Stomach (tissue), 9 donors: ENCODE results near the gene JAG1. TPM values are rescaled to one million over a fixed set of nuclear protein-coding genes. Genes with fewer than 3 reads are reported as not detected.

Source experiments
- DNase-seq, 2 donors: peaks; one replicate each; pipeline versions ENCODE4 v3.0.0 to v3.0.0-alpha.2; 2013 to 2019
- H3K27ac ChIP-seq, 5 donors: fragments of 200-600 bp in 4 of 5; sonication (generic) in 4 of 5; one replicate each; pipeline ENCODE4 v1.5.1; 2013 to 2019; ENCODE audit warnings: mild to moderate bottlenecking in 1 of 5, moderate library complexity in 1 of 5
- H3K27me3 ChIP-seq, 3 donors: fragments of 200-600 bp; sonication (generic); one replicate each; pipeline ENCODE4 v1.5.1; 2017 to 2019; ENCODE audit warnings: mixed run types in 1 of 3
- H3K36me3 ChIP-seq, 4 donors: fragments of 200-600 bp; sonication (generic); 1 replicate in 3 of 4; 2 replicates in 1 of 4; pipeline ENCODE4 v1.5.1; 2016 to 2019
- H3K4me1 ChIP-seq, 4 donors: fragments of 200-600 bp; sonication (generic); one replicate each; pipeline ENCODE4 v1.5.1; 2016 to 2019
- H3K4me3 ChIP-seq, 4 donors: fragments of 200-600 bp; sonication (generic) in 3 of 4; one replicate each; pipeline ENCODE4 v1.5.1; 2016 to 2019; ENCODE audit warnings: mild to moderate bottlenecking in 1 of 4
- H3K9me3 ChIP-seq, 4 donors: fragments of 200-600 bp; sonication (generic); one replicate each; pipeline ENCODE4 v1.5.1; 2016 to 2019
- EP300 ChIP-seq: sonication (generic); formaldehyde crosslinking; IDR thresholded peaks from one replicate; pipeline ENCODE4 v1.6.1; 2017; ENCODE audit warnings: antibody characterized with exemption
- POLR2A ChIP-seq, 4 donors: fragments of 450-650 bp; IDR thresholded peaks; one replicate each; pipeline ENCODE4 v1.6.1; 2016; ENCODE audit warnings: antibody characterized with exemption in 4 of 4, control low read depth in 2 of 4, mild to moderate bottlenecking in 1 of 4, moderate library complexity in 1 of 4
- POLR2AphosphoS5 ChIP-seq, 3 donors: sonication (generic); formaldehyde crosslinking; IDR thresholded peaks; one replicate each; pipeline ENCODE4 v1.6.1; 2016; ENCODE audit warnings: antibody characterized with exemption in 3 of 3
- WGBS, 5 donors: extraction: QIAGEN DNeasy Blood & Tissue Kit in 3 of 5; methylation state at CpG; one replicate each; pipeline versions ENCODE4 v1.1.5 to v1.1.7; 2013 to 2018; 5-methylcytosine and 5-hydroxymethylcytosine counted together
- intact Hi-C: fragments of 100-400 bp; cut with DNase I; formaldehyde crosslinking; loops from one replicate; pipeline ENCODE4 v1.15.1; 2023; ENCODE audit warnings: low total_unique reads
- polyA plus RNA-seq, 3 donors: library from polyadenylated mRNA; stranded (reverse); fragments of 200-250 nt; gene quantifications; one replicate each; pipeline ENCODE4 v1.2.3, GENCODE V29; 2013
- total RNA-seq, 5 donors: library from RNA; depleted of rRNA; stranded (reverse); fragments of >200 nt; gene quantifications; one replicate each; pipeline versions ENCODE4 v1.1.0 to v1.2.3, GENCODE V29; 2014 to 2016
- TF ChIP-seq, protein P1 (sequence below), 7 experiments: fragments of 450-650 bp in 4 of 7; fragments of 200-600 bp in 3 of 7; sonication (generic) in 3 of 7; IDR thresholded peaks; one replicate each; pipeline ENCODE4 v1.5.1; 2016 to 2019; ENCODE audit warnings: antibody characterized with exemption in 7 of 7, control low read depth in 2 of 7, mild to moderate bottlenecking in 1 of 7
- donor health status: healthy with polysubstance abuse.
- donor health status: Bipolar disorder and iron deficiency.
- donor health status: healthy.

Gene JAG1
- total and polyA plus RNA-seq, 8 donors: 5.2 to 133 (median 62.2) TPM

DNA sequence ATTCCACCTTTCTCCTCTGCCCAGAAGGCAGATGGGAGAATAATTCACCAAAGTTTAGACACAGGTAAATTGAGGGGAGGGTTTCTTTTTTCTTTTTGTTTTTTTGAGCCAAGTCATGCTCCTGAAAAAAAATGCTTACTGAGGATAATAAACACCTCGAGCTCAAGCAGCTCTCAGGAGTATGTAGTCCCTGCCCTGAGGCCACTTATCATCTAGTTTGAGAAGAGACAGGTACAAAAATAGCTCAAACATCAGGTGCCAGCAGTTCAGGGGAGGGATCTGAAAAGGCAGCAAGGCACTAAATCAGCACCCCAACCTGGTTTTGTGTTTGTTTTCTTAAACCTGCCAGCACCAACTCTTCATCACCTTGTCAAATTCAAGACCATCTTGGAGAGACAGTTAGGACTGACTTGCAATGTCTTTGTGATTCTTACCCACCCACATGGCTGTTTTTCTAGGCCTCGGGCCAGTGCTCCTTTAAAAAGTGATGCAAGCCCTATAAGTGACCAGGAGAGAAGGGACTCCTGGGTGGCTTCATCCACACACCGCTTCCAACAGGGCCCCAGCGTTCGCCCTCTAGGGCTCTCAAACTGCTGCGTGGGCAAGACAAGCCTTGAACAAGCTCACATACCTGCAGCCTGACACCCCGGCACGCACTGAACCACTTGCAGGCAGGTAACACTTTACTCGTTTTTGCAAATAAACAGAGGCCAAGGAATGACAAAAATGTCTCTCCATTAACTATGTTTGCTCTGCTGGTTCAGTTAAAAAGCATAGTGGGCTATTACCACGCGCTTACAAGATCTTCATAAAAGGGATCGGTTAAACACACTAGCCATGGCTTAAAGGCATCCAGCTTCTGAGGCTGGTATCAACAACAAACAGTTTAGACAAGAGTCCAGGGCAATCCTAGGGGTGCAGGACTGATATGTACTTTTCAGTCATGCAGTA is 13.9 kb downstream of the JAG1 start:
- H3K27me3 ChIP-seq: no peaks in the 10 kb centered on the region
- WGBS, 5 donors: 65 to 80% (median 72%) methylated on average over 12 of the region's 12 CpGs
- H3K4me1 ChIP-seq: peaks cover 38 to 90% (median 63%) of the 10 kb centered on the region in 4 donors
- no peak for DNase-seq
- H3K9me3 ChIP-seq: no peaks in the 10 kb centered on the region
- TF ChIP-seq EP300: no peak
- no peak for TF ChIP-seq POLR2AphosphoS5 (IDR thresholded peaks at IDR 0.05)
- TF ChIP-seq, protein P1, sequence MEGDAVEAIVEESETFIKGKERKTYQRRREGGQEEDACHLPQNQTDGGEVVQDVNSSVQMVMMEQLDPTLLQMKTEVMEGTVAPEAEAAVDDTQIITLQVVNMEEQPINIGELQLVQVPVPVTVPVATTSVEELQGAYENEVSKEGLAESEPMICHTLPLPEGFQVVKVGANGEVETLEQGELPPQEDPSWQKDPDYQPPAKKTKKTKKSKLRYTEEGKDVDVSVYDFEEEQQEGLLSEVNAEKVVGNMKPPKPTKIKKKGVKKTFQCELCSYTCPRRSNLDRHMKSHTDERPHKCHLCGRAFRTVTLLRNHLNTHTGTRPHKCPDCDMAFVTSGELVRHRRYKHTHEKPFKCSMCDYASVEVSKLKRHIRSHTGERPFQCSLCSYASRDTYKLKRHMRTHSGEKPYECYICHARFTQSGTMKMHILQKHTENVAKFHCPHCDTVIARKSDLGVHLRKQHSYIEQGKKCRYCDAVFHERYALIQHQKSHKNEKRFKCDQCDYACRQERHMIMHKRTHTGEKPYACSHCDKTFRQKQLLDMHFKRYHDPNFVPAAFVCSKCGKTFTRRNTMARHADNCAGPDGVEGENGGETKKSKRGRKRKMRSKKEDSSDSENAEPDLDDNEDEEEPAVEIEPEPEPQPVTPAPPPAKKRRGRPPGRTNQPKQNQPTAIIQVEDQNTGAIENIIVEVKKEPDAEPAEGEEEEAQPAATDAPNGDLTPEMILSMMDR (IDR thresholded peaks at IDR 0.05): no peak
- no peak for TF ChIP-seq POLR2A (IDR thresholded peaks at IDR 0.05)
- H3K27ac ChIP-seq: peak overlapping the region in 4 of 5 donors; percentile 49 to 67 (median 61)
- intact Hi-C loops: no loop called here
- no peak overlapping the region for H3K4me3 ChIP-seq
- H3K36me3 ChIP-seq: peaks cover 58 to 94% (median 81%) of the 10 kb centered on the region in 4 donors

DNA sequence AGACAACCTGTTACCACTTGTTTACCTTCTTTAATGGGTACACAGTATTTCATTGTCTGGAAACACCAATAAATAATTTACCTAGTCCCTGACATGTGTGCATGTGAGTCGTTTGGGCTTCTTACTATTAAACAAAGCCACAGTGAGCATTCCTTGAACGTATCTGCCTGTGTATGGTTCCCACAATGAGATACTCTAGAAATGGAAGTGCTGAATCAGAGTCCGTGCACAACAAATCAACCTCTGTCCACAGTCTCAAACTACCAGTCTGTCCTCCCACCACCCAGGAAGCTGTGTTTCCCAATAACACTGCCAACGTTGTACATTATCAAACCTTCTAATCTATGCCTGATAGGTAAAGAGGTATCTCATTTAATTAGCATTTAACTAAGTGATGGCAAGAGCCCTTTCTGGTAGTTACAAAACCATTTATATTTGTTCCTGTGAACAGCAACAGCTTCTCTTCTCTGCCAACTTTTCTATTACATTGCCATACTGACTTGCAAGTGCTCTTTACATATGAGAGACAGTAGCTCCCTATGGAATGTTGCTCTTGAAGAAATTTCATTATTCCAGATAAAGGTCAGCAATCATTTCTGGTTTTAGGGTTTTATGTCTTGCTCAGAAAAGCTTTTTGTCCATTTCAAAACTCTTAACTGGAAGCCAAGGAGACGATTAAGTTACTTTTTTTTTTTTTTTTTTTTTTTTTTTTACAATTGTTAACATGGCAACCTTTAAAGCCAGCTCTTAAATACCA is 14.7 kb downstream of the JAG1 start:
- H3K4me1 ChIP-seq: peaks cover 40 to 90% (median 63%) of the 10 kb centered on the region in 4 donors
- H3K4me3 ChIP-seq: no peak overlapping the region
- peak overlapping the region in 4 of 5 donors; percentile 15 to 66 (median 32) for H3K27ac ChIP-seq
- H3K27me3 ChIP-seq: no peaks in the 10 kb centered on the region
- intact Hi-C loops: no loop called here
- H3K9me3 ChIP-seq: no peaks in the 10 kb centered on the region
- TF ChIP-seq POLR2AphosphoS5 (IDR thresholded peaks at IDR 0.05) (peak in 2 of 3 donors; percentile 3 to 8), EP300 (no peak)
- no peak for DNase-seq
- WGBS, 5 donors: 39 to 48% (median 45%) methylated on average over 5 of the region's 5 CpGs
- H3K36me3 ChIP-seq: peaks cover 58 to 95% (median 84%) of the 10 kb centered on the region in 4 donors

DNA sequence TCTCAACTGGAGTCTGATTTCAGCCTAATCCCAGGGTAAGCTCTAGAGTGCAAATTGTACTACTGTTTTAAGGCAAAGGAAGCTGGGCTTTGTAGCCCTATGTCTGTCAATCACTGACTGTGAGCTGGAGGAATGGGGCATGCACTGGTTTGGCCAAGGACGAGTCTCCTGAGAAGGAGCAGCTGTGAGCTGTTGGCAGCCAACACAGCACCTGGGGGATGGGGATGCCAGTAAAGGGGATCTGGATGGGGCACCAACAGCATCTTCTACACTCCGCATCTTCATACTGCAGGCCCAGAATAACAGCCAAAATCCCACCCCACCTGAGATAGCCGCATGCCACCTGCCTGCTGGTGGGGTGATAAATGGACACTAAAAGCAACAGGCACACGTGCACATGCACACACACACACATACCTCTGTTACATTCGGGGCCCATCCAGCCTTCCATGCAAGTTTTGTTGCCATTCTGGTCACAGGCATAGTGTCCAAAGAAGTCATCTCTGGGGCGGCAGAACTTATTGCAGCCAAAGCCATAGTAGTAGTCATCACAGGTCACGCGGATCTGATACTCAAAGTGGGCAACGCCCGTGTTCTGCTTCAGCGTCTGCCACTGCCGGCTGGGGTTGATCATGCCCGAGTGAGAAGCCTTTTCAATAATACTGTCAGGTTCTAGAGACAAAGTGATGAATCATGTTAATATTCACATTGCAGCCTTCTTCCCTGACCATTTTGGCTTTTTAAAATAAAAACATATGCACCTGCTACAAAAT is 15.6 kb downstream of the JAG1 start:
- WGBS, 5 donors: 76 to 90% (median 86%) methylated on average over 12 to 13 of the region's 13 CpGs
- peaks cover 50 to 93% (median 77%) of the 10 kb centered on the region in 4 donors for H3K36me3 ChIP-seq
- DNase-seq: no peak
- H3K27ac ChIP-seq: peak overlapping the region in 4 of 5 donors; percentile 16 to 66 (median 40)
- no peaks in the 10 kb centered on the region for H3K27me3 ChIP-seq
- intact Hi-C loops: no loop called here
- H3K9me3 ChIP-seq: no peaks in the 10 kb centered on the region
- no peak overlapping the region for H3K4me3 ChIP-seq
- peaks cover 40 to 90% (median 69%) of the 10 kb centered on the region in 4 donors for H3K4me1 ChIP-seq
- TF ChIP-seq POLR2AphosphoS5 (IDR thresholded peaks at IDR 0.05) (no peak), POLR2A (IDR thresholded peaks at IDR 0.05) (no peak), EP300 (no peak)
- TF ChIP-seq, protein P1 (IDR thresholded peaks at IDR 0.05): no peak

DNA sequence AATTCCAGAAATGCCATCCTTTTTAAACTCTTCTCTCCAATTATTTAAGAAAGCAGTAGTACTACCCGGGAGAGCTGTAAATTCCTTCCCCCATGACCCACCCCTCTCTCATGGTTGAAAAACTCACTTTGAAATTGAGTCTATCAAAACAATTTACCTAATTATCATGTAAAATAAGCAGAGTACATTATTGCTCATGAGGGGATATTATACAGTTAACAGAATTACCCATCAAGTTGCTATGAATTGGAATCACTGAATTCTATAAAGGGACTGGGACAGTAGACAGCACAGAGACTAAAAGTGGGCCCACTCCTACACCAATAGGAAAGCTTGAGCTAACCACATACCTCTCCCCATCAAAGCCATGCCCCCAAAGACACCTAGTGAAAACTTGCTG is 16.3 kb downstream of the JAG1 start:
- H3K4me1 ChIP-seq: peaks cover 40 to 90% (median 70%) of the 10 kb centered on the region in 4 donors
- H3K36me3 ChIP-seq: peaks cover 42 to 92% (median 72%) of the 10 kb centered on the region in 4 donors
- 76 to 96% (median 88%) methylated on average over 1 of the region's 1 CpG for WGBS, 5 donors
- no peak for DNase-seq
- H3K4me3 ChIP-seq: no peak overlapping the region
- H3K27ac ChIP-seq: peak overlapping the region in 4 of 5 donors; percentile 16 to 66 (median 40)
- H3K27me3 ChIP-seq: no peaks in the 10 kb centered on the region
- TF ChIP-seq, protein P1 (IDR thresholded peaks at IDR 0.05): no peak
- intact Hi-C loops: no loop called here
- no peaks in the 10 kb centered on the region for H3K9me3 ChIP-seq
